Epidermal melanocyte (primary cell): Measurements from ENCODE around the gene CEP112.

Experiments used
- DNase-seq: peaks from one replicate; pipeline ENCODE4 v3.0.0; 2011; ENCODE audit warnings: low spot score; ENCODE audit not compliant: insufficient read length

Gene CEP112

GRCh38 chr17:65660078-65660477 lies 531.9 kb downstream of the CEP112 start:
- no peak for DNase-seq

GRCh38 chr17:65659512-65659911 lies 532.4 kb downstream of the CEP112 start:
- no peak for DNase-seq

GRCh38 chr17:65657251-65657828 lies 534.6 kb downstream of the CEP112 start:
- DNase-seq, result no peak

GRCh38 chr17:65656390-65657250 lies 535.3 kb downstream of the CEP112 start:
- DNase-seq, result no peak

GRCh38 chr17:65655706-65656105 lies 536.2 kb downstream of the CEP112 start:
- no peak for DNase-seq

- no peak for DNase-seq
These were observed 547.4 kb downstream of the CEP112 start for GRCh38 chr17:65644545-65644944.

- no peak for DNase-seq
These were observed 553.5 kb downstream of the CEP112 start for GRCh38 chr17:65638221-65638975.

GRCh38 chr17:65637786-65638185 lies 554.1 kb downstream of the CEP112 start:
- DNase-seq, result no peak

- DNase-seq, result no peak
These were observed 557.4 kb downstream of the CEP112 start for GRCh38 chr17:65634533-65634932.

GRCh38 chr17:65633988-65634387 lies 557.9 kb downstream of the CEP112 start:
- DNase-seq, result no peak

GRCh38 chr17:65633146-65633881 lies 558.6 kb downstream of the CEP112 start:
- no peak for DNase-seq

GRCh38 chr17:65630502-65630901 lies 561.4 kb downstream of the CEP112 start:
- no peak for DNase-seq

- no peak for DNase-seq
These were observed 562.7 kb downstream of the CEP112 start for GRCh38 chr17:65629234-65629690.

- DNase-seq, result no peak
These were observed 563.3 kb downstream of the CEP112 start for GRCh38 chr17:65628644-65629036.

GRCh38 chr17:65627891-65628643 lies 563.9 kb downstream of the CEP112 start:
- no peak for DNase-seq

GRCh38 chr17:65627108-65627507 lies 564.8 kb downstream of the CEP112 start:
- no peak for DNase-seq

- no peak for DNase-seq
These were observed 565.5 kb downstream of the CEP112 start for GRCh38 chr17:65626451-65626850.

- DNase-seq, result no peak
These were observed 573.4 kb downstream of the CEP112 start for GRCh38 chr17:65618516-65618915.

GRCh38 chr17:65617496-65617895 lies 574.4 kb downstream of the CEP112 start:
- DNase-seq, result no peak

GRCh38 chr17:65609749-65610148 lies 582.2 kb downstream of the CEP112 start:
- no peak for DNase-seq

- DNase-seq, result no peak
These were observed 582.6 kb downstream of the CEP112 start for GRCh38 chr17:65609286-65609685.
